GM12875 (cell line): ENCODE results near the gene ELOVL7.

Experiments used
- H3K4me3 ChIP-seq: one replicate; pipeline ENCODE4 v1.5.1; 2011; ENCODE audit warnings: low read depth, low read length, control low read depth
- CTCF ChIP-seq: IDR thresholded peaks from 2 replicates; pipeline ENCODE4 v1.5.1; 2011; ENCODE audit warnings: low read depth, mild to moderate bottlenecking, control low read depth, inconsistent platforms, low read length, moderate library complexity, borderline replicate concordance; ENCODE audit not compliant: insufficient read depth

ELOVL7 gene

DNA sequence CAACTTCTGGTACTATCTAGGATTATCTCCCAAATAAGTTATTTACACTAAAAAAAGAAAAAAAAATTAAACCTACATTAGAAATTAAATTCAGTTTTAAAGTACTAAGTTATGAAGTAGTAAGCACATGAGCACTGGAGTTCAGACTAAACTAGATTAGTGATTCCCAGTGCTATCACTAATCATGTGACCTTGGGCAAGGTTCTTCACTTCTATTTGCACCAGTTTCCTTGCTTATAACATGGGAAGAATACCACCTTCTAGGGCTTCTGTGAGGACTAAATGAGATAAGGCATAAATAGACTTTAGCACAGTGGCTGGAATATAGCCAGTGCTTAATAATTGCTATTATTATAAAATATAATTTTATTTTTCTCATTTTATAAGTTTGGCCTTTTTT is 10.5 kb downstream of the ELOVL7 start:
- no peak overlapping the region for H3K4me3 ChIP-seq
- TF ChIP-seq CTCF = no peak

GRCh38 chr5:60830581-60831127 is 13.4 kb downstream of the ELOVL7 start:
- H3K4me3 ChIP-seq = no peak overlapping the region
- no peak for TF ChIP-seq CTCF

- no peak overlapping the region for H3K4me3 ChIP-seq
- no peak for TF ChIP-seq CTCF
Observed at GRCh38 chr5:60829490-60830266, 14.4 kb downstream of the ELOVL7 start.

- TF ChIP-seq CTCF = no peak
Observed at GRCh38 chr5:60827201-60827600, 16.9 kb downstream of the ELOVL7 start.

GRCh38 chr5:60826653-60827052 is 17.4 kb downstream of the ELOVL7 start:
- TF ChIP-seq CTCF = no peak
- H3K4me3 ChIP-seq = no peak overlapping the region

More at GRCh38 chr5:60827201-60827600, 16.9 kb downstream of the ELOVL7 start:
- H3K4me3 ChIP-seq = no peak overlapping the region

- no peak for TF ChIP-seq CTCF
- H3K4me3 ChIP-seq = no peak overlapping the region
Observed at GRCh38 chr5:60823574-60823973, 20.5 kb downstream of the ELOVL7 start.

DNA sequence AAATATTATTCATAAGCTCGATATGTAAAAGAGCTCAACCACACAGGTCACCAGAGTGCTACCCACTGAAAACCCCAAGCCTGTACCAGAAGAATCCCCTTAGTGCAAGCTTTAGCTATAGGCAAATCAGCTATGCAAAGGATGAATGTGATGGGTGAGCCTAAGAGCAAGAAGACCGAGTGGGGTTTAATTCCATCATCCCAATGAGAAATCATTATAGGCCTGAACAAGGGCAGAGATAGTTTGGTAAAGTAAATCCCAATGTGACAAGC is 21.8 kb downstream of the ELOVL7 start:
- no peak overlapping the region for H3K4me3 ChIP-seq
- TF ChIP-seq CTCF = no peak
